Pancreas (tissue), 10 donors: ENCODE data around the gene GALNT17. TPM values are rescaled to one million over a fixed set of nuclear protein-coding genes. Genes with fewer than 3 reads are reported as not detected.
A peak's percentile ranks its signal among the peaks of the same experiment; 100 is the strongest.
"Not testable (repeated sequence)": the region's sequence is repeated elsewhere in the genome, so short reads cannot be mapped to it uniquely, and the experiment has no call there.

Experiments
- ATAC-seq, 4 donors: fragments of 200-7000 bp; cut with Tn5 transposase; one replicate each; pipeline versions ENCODE4 v1.8.0 to v1.9.1; 2020; ENCODE audit warnings: mild to moderate bottlenecking in 4 of 4, moderate library complexity in 4 of 4
- DNase-seq, 6 donors: peaks; one replicate each; pipeline ENCODE4 v3.0.0-alpha.2; 2020
- FAIRE-seq: peaks from 2 replicates; lab custom pipeline; 2012; peaks lifted over from hg19 to GRCh38; lab: Jason Lieb, UNC
- H3K27ac ChIP-seq, 4 donors: fragments of 200-600 bp; sonication (generic); 1 replicate in 3 of 4; 2 replicates in 1 of 4; pipeline versions ENCODE4 v1.5.0 to v1.8.0; 2020
- H3K27me3 ChIP-seq, 4 donors: fragments of 200-600 bp; one replicate each; pipeline ENCODE4 v1.8.0; 2021
- H3K36me3 ChIP-seq, 3 donors: fragments of 200-600 bp; sonication (generic) in 1 of 3; one replicate each; pipeline versions ENCODE4 v1.5.0 to v1.8.0; 2020 to 2021
- H3K4me1 ChIP-seq, 3 donors: fragments of 200-600 bp; one replicate each; pipeline ENCODE4 v1.8.0; 2021
- H3K4me3 ChIP-seq, 4 donors: fragments of 200-600 bp; sonication (generic) in 2 of 4; one replicate each; pipeline versions ENCODE4 v1.5.0 to v1.8.0; 2020 to 2021
- H3K9me3 ChIP-seq, 4 donors: fragments of 200-600 bp; one replicate each; pipeline ENCODE4 v1.8.0; 2021
- whole genome bisulfite sequencing, 2 donors: extraction: QIAGEN DNeasy Blood & Tissue Kit; methylation state at CpG; one replicate each; pipeline ENCODE4 v1.1.7; 2013; 5-methylcytosine and 5-hydroxymethylcytosine counted together
- intact Hi-C, 3 donors: fragments of 100-400 bp; cut with DNase I; formaldehyde crosslinking; loops; one replicate each; pipeline versions ENCODE4 v1.11.1 to v1.14.2; 2022
- polyA plus RNA-seq, 2 donors: library from polyadenylated mRNA; stranded (reverse); fragments of 200-250 nt; gene quantifications; one replicate each; pipeline ENCODE4 v1.2.3, GENCODE V29; 2013
- total RNA-seq, 6 donors: library from RNA; stranded (reverse); fragmentation: NEBNext Ultra II Directional in 4 of 6; extraction: Animal tissue kit (Norgen Biotek cat#: 25700) in 4 of 6; gene quantifications; one replicate each; pipeline versions ENCODE4 v1.2.1 to v1.2.4, GENCODE V29; 2021 to 2023
- TF ChIP-seq, protein P1 (sequence below), 4 donors: fragments of 200-600 bp; sonication (generic) in 3 of 4; IDR thresholded peaks; one replicate each; pipeline versions ENCODE4 v1.5.0 to v1.8.0; 2021; ENCODE audit warnings: antibody characterized with exemption in 4 of 4
- donor health status: healthy with polysubstance abuse.
- donor health status: DM: no; HTN: no; CAD: no; lungs with moderate emphysema.
- donor health status: DM: no; HTN: no; CAD: no.
- donor health status: control.
- donor health status: control.
- donor health status: Bipolar disorder and iron deficiency.
- donor health status: DM: yes; HTN: yes; CAD: no.
- donor health status: DM: no; HTN: no; CAD: no.
- donor health status: DM: no; HTN: no; CAD: no.
- donor health status: DM: yes; HTN: yes; CAD: no.

The GALNT17 gene
- total and polyA plus RNA-seq, 8 donors: 0.70 to 4.6 (median 2.9) TPM

DNA sequence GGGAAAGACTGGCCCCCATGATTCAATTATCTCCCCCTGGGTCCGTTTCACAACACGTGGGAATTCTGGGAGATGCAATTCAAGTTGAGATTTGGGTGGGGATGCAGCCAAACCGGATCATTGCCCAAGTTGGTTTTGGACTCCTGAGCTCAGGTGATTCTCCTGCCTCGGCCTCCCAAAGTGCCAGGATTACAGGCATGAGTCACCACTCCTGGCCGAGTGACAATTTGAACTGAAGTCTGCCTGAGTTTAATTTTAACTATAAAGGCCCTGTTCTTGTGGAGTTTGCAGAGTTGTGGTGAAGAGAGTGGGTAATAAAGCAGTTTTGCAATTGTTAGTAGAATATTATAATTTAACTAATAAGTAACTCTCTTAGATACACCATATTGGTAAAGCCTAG, 78.3 kb downstream of the GALNT17 start:
- WGBS, 2 donors: 70 to 82% methylated on average over 5 of the region's 5 CpGs

DNA sequence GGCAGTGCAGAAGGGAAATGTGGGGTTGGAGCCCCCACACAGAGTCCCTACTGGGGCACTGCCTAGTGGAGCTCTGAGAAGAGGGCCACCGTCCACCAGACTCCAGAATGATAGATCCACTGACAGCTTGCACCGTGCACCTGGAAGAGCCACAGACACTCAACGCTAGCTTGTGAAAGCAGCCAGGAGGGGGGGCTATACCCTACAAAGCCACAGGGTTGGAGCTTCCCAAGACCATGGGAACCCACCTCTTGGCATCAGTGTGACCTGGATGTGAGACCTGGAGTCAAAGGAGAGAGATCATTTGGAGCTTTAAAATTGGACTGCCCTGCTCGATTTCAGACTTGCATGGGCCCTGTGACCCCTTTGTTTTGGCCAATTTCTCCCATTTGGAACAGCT, 80.5 kb downstream of the GALNT17 start:
- H3K27me3 ChIP-seq, H3K4me3 ChIP-seq, H3K36me3 ChIP-seq, ATAC-seq, H3K9me3 ChIP-seq, intact Hi-C loops, H3K27ac ChIP-seq, H3K4me1 ChIP-seq, DNase-seq, FAIRE-seq: not testable (repeated sequence)
- 92 to 95% methylated on average over 4 of the region's 4 CpGs for WGBS, 2 donors

More for the DNA sequence above, 78.3 kb downstream of the GALNT17 start:
- FAIRE-seq (no peak), ATAC-seq (peak in 2 of 4 donors; percentile 17 to 48), DNase-seq (peak in 2 of 6 donors; percentile 6 to 17)
- Histone ChIP-seq H3K4me3 (no peak overlapping the region), H3K36me3 (no peaks in the 10 kb centered on the region), H3K4me1 (peaks cover 0 to 6% (median 0%) of the 10 kb centered on the region in 3 donors), H3K27ac (no peak overlapping the region), H3K9me3 (no peaks in the 10 kb centered on the region), H3K27me3 (no peaks in the 10 kb centered on the region)
- TF ChIP-seq, protein P1, sequence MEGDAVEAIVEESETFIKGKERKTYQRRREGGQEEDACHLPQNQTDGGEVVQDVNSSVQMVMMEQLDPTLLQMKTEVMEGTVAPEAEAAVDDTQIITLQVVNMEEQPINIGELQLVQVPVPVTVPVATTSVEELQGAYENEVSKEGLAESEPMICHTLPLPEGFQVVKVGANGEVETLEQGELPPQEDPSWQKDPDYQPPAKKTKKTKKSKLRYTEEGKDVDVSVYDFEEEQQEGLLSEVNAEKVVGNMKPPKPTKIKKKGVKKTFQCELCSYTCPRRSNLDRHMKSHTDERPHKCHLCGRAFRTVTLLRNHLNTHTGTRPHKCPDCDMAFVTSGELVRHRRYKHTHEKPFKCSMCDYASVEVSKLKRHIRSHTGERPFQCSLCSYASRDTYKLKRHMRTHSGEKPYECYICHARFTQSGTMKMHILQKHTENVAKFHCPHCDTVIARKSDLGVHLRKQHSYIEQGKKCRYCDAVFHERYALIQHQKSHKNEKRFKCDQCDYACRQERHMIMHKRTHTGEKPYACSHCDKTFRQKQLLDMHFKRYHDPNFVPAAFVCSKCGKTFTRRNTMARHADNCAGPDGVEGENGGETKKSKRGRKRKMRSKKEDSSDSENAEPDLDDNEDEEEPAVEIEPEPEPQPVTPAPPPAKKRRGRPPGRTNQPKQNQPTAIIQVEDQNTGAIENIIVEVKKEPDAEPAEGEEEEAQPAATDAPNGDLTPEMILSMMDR (IDR thresholded peaks at IDR 0.05): no peak
- intact Hi-C loops: no loop called here

DNA sequence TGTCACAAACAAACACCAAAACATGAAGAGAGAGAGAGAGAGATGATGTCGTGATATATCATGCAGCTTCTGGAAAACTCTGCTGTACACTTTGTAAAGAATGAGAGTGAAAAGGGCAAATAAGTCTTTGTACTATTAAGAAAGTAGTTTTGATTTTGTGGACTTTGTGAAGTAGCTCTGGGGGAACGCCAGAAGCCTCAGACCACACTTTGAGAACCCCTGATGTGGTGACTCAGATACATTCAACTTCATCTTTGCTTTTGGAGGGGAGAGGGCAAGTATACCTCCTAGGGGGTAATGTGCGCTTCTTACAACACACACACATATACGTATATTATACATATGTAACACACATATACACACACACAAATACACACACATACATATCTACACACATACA, 84.3 kb downstream of the GALNT17 start:
- H3K9me3 ChIP-seq: no peaks in the 10 kb centered on the region
- intact Hi-C loops: no loop called here
- H3K4me1 ChIP-seq: no peaks in the 10 kb centered on the region
- DNase-seq (no peak), ATAC-seq (no peak), FAIRE-seq (no peak)
- TF ChIP-seq, protein P1 (IDR thresholded peaks at IDR 0.05): no peak
- H3K4me3 ChIP-seq: no peak overlapping the region
- H3K27me3 ChIP-seq: no peaks in the 10 kb centered on the region
- H3K36me3 ChIP-seq: no peaks in the 10 kb centered on the region
- WGBS, 2 donors: 88 to 95% methylated on average over 4 of the region's 4 CpGs
- no peak overlapping the region for H3K27ac ChIP-seq

DNA sequence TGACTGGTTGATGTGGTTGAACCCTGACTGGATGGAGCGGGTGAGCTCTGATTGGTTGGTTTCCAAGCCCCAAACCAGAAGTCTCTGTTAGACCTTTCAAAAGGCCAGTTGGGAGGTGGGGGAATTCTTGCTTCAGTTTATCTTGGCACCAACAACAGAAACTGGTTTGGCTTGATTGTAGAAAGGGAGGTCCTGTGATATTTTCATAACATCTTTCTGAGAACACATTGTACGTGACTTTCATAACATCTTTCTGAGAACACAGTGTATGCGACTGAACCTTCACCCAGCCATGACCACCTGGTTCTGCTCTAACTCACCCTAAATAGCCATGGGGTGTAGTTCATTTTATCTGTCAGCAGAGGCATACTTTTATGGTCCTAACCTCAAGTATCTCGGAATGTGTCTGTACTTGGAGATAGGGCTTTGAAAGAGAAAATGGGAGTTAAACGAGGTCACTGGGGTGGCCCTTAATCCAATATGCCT, 88.3 kb downstream of the GALNT17 start:
- intact Hi-C loops: no loop called here
- H3K9me3 ChIP-seq: no peaks in the 10 kb centered on the region

DNA sequence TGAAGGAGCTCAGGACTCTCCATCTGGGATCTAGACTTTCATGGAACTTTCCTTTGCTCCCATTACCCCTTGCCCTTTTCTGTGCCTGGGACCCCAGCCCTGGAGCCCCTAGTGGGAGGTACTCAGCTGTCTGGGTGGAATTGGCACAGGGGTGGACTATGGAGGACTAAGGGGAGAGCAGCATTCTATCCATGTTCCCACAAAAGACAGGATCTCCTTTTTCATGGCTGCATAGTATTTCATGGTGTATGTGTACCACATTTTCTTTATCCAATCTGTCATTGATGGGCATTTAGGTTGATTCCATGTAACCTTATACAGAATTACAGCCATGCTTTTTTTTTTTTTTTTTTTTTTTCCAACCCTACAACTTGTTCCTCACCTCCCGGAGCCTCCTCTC, 89.1 kb downstream of the GALNT17 start:
- TF ChIP-seq, protein P1 (IDR thresholded peaks at IDR 0.05): no peak
- DNase-seq (no peak), ATAC-seq (no peak), FAIRE-seq (no peak)
- WGBS, 2 donors: 100% methylated on average over 1 of the region's 1 CpG
- no peak overlapping the region for H3K4me3 ChIP-seq
- H3K4me1 ChIP-seq: no peaks in the 10 kb centered on the region
- intact Hi-C loops: no loop called here
- no peaks in the 10 kb centered on the region for H3K36me3 ChIP-seq
- no peak overlapping the region for H3K27ac ChIP-seq
- no peaks in the 10 kb centered on the region for H3K9me3 ChIP-seq
- H3K27me3 ChIP-seq: no peaks in the 10 kb centered on the region

More for the DNA sequence above, 88.3 kb downstream of the GALNT17 start:
- Histone ChIP-seq H3K27me3 (no peaks in the 10 kb centered on the region), H3K4me1 (no peaks in the 10 kb centered on the region), H3K36me3 (no peaks in the 10 kb centered on the region), H3K4me3 (no peak overlapping the region), H3K27ac (peak overlapping the region in 2 of 4 donors; percentile 33 to 55)
- TF ChIP-seq, protein P1 (IDR thresholded peaks at IDR 0.05): no peak
- peak in 3 of 6 donors; percentile 13 to 15 (median 13) for DNase-seq
- ATAC-seq: peak; percentile 87 to 91 (median 88)
- no peak for FAIRE-seq
- 28 to 32% methylated on average over 5 of the region's 5 CpGs for WGBS, 2 donors
